GM12892 (cell line): ENCODE data around the gene ASCC2.

Source experiments
- POLR2A ChIP-seq: IDR thresholded peaks from 2 replicates; pipeline ENCODE4 v1.6.1; 2011; ENCODE audit warnings: low read depth, low read length, control low read depth
- POLR2AphosphoS5 ChIP-seq: IDR thresholded peaks from 2 replicates; pipeline ENCODE4 v1.6.1; 2011; ENCODE audit warnings: low read depth, low read length, control low read depth
- TAF1 ChIP-seq: IDR thresholded peaks from 2 replicates; pipeline ENCODE4 v1.6.1; 2011; ENCODE audit warnings: low read depth, mild to moderate bottlenecking, control low read depth, low read length, borderline replicate concordance

GRCh38 chr22:29755889-29756288 lies 82.2 kb downstream of the ASCC2 start:
- no peak for TF ChIP-seq POLR2AphosphoS5
- no peak for TF ChIP-seq TAF1
- TF ChIP-seq POLR2A, result no peak
